NCI-H2227 (cell line): ENCODE measurements around the gene PFDN6.
"Not testable (repeated sequence)": the region's sequence is repeated elsewhere in the genome, so short reads cannot be mapped to it uniquely, and the experiment has no call there.

Source experiments
- DNase-seq: peaks from one replicate; lab custom pipeline; 2025; ENCODE audit not compliant: unreplicated experiment; lab: John Stamatoyannopoulos, UW

Gene PFDN6

GRCh38 chr6:33288921-33289783 is at the start of gene PFDN6, which contains the start of gene WDR46:
PFDN6 (plus strand) TSS chr6:33289601; CDS start chr6:33289857, 256 bp downstream.
WDR46 (minus strand) TSS chr6:33289239; CDS start chr6:33289170, 69 bp downstream.
- peak; percentile 90 for DNase-seq

DNA sequence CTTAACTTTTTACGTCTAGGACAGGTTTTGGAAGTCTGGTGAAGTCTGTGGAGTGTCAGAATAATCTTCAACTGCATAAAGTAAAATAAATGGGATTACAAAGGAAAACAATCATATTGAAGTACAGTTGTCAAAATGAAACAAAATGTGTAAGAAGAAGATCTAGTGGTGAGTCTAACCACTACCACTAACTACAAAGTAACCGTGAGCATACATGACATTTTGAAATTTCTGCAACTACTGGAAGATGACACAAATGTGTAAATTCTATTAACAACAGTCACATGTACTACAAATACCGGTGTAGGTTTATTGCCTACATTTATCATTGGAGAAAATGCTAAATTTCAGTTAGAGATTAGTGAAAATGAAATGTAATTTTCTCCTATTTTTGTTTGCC is 47.4 kb upstream of the PFDN6 start:
- DNase-seq, result no peak

DNA sequence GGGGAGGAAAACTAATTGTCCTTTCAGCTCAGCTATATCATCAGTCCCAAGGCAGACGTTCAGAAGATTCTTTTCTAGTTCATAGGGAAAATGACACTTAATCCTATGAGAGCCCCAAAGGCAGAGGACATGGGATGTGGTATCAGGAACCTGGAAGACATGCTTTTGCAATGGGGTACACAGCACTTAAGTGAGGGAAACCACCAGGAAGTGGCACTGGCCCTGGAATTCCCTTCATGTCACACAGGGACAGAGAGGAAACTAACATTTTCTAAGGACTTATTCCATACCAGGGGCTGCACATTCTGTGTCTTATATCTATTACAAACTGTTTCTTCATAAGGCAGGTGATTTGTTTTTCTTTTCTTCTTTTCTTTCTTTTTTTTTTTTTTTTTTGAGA is 45.9 kb upstream of the PFDN6 start:
- no peak for DNase-seq

GRCh38 chr6:33247977-33248642 is 41.3 kb upstream of the PFDN6 start:
- peak; percentile 96 for DNase-seq

DNA sequence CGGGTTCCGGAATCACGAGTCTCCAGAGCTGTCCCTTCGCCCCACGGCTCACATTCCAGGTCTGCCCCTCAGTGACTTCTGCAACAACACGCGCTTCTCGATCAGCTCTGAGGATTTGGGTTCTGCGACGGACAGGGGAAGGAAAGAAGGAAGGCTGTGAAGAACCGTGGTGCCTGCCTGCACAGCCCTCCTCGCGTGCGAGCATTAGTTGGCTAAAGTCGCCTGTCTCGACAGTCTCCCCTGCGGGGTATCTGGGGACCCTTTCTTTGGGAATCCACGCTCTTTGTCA is 40.8 kb upstream of the PFDN6 start:
- DNase-seq, result no peak

GRCh38 chr6:33248932-33249731 is 40.3 kb upstream of the PFDN6 start:
- DNase-seq, result peak; percentile 99

DNA sequence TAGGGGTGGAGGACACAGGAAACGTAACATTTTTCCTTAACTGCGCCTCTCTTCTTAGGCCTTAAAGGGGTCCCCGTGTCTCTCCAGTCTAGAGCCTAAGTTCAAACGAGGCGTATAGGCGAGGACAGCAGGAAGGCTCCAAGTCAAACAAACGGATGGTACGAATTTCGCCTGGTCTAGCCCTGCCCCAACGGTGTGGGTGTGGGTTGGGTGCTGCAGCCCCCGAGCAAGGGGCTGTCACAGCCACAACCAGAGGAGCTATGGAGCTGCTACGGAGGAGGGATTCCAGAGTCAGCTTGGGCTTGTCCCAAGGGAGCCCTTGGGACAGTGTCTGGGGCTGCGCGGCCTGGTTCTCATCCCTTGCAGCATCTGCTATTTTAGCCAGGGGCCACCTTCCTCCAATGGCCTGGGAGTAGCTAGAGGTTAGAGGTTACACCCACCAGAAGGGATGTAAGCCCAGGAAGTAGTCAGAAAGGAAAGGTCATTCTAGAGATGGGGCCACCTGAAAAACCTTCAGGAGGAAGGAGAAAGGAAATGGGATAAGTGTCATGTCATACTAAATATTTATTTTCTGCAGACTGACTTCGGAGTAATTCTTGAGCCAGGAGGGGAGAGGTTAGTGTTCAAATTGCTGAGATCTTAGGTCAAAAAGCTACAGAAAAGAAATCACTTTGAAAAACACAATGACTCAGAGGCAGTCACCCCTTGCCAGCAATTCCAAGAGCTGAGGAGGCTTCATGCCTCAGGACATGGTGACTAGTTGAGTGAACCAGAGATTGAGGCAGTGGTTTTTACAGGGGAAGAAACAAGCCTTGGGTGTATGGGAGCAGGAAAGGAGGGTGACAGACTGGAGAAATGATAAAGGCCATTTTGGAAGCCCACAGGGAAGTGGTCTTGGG is 39.4 kb upstream of the PFDN6 start:
- DNase-seq, result peak; percentile 71

DNA sequence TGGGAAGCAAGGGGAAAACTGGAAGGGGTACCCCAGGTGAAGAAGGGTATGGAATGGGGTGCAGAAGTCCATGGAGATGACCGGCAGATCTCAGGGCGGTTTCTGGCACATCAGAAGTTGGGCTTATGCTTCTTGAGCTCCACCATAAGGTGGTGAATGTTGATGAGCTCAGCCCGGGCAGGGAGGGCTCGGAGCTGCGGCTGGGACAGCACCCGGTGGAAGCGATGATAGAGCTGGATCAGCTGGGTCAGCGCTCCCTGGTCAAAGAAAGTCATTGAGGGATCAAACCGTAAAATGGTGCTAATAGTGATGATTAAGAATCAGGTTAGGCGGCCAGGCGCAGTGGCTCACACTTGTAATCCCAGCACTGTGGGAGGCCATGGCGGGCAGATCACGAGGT is 38.7 kb upstream of the PFDN6 start:
- no peak for DNase-seq

- no peak for DNase-seq
Observed at GRCh38 chr6:33251395-33252012, 37.9 kb upstream of the PFDN6 start.

GRCh38 chr6:33252759-33253158 is 36.6 kb upstream of the PFDN6 start:
- DNase-seq, result no peak

DNA sequence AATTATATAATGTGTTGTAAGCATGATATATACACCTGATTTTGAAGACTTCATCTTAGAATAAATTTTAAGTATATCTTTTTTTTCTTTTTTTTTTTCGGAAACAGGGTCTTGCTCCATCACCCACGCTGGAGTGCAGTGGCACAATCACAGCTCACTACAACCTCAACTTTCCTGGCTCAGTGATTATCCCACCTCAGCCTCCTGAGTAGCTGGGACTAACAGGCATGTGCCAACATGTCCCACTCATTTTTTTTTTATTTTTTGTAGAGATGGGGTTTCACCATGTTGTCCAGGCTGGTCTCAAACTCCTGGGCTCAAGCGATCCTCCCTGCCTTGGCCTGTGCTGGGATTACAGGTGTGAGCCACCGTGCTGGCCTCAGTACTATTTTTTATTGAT is 34.8 kb upstream of the PFDN6 start:
- DNase-seq, result no peak

GRCh38 chr6:33259032-33259431 is 30.4 kb upstream of the PFDN6 start:
- DNase-seq, result no peak

- not testable (repeated sequence) for DNase-seq
Observed at GRCh38 chr6:33262490-33262889, 26.9 kb upstream of the PFDN6 start.

DNA sequence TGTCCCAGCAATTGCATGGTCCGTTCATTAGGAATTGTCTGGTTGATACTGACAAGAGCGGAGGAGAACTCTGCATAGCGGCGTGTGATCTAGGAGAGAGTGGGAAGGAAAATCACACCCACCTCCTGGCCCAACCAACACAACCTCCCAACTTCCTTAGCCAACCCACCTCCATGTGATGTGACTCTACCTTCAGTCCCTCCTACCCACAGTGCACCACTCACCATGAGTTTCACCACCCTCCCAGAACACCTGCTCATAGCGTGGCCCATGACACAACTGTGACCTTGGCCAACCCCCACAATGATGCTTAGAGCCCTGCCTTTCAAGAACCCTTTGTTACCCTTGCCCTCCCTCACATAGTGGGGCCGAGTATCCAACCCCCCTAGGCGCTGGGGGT is 25.4 kb upstream of the PFDN6 start:
- DNase-seq, result no peak

DNA sequence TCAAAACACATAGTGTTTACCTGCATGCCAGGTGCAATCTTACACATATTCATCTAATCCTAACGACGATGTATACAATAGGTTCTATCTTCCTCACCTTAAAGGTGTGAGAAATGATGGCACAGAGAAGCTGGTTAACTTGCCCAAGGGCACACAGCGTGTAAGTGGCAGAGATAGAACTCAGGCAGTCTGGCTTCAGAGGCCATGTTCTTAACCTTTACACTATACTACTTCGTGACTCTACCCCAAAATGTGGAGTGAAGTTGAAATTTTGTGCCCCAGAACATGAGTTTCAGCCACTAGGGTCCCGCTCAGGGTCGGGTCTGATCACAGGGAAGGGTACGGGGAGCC is 18.3 kb upstream of the PFDN6 start:
- no peak for DNase-seq

GRCh38 chr6:33271468-33272274 is 17.7 kb upstream of the PFDN6 start, which contains the start of the genes RPS18 and VPS52:
RPS18 (plus strand) TSS chr6:33272075; CDS start chr6:33272120, 45 bp downstream.
VPS52 (minus strand) TSS chr6:33271876; CDS start chr6:33271675, 201 bp downstream.
- peak; percentile 98 for DNase-seq

- no peak for DNase-seq
Observed at GRCh38 chr6:33272275-33273128, 16.9 kb upstream of the PFDN6 start.
